Activated CD8-positive, alpha-beta memory T cell treated with anti-CD3 and anti-CD28 coated beads for 1 hour (primary cell): ENCODE results near the gene NFYC.

Source experiments
- DNase-seq, 2 donors: peaks; one replicate each; pipeline ENCODE4 v3.0.0-alpha.2; 2020; ENCODE audit warnings: low read depth in 1 of 2; ENCODE audit errors: extremely low read depth in 1 of 2

Gene NFYC

DNA sequence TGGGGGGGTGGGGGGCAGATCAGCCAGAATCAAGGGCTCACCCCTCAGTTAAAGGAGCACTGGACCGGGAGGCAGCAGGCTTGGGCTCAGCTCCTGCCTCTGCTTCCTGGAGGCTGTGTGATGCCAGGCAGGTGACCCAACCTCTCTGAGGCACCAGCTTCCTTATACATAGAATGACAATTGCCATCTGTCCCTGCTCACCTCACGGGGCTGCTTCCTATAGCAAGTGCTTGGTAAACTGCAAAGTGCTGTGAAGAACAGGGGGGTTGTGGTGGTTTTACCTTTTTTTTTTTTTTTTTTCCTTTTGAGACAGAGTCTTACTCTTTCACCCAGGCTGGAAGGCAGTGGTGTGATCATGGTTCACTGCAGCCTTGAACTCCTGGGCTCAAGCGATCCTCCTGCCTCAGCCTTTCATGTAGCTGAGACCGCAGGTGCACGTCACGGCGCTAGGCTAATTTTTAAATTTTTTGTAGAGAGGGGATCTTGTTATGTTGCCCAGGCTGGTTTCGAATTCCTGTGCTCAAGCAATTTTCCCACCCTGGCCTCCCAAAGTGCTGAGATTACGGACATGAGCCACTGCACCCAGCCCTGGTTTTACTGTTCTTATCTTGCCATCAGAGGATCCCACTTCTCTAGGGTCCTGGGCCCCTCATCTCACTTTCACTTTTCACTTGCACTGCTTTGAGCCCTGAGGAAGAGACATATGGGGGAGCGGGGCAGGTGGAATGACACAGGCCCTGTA lies 103.6 kb downstream of the NFYC start:
- DNase-seq = no peak

DNA sequence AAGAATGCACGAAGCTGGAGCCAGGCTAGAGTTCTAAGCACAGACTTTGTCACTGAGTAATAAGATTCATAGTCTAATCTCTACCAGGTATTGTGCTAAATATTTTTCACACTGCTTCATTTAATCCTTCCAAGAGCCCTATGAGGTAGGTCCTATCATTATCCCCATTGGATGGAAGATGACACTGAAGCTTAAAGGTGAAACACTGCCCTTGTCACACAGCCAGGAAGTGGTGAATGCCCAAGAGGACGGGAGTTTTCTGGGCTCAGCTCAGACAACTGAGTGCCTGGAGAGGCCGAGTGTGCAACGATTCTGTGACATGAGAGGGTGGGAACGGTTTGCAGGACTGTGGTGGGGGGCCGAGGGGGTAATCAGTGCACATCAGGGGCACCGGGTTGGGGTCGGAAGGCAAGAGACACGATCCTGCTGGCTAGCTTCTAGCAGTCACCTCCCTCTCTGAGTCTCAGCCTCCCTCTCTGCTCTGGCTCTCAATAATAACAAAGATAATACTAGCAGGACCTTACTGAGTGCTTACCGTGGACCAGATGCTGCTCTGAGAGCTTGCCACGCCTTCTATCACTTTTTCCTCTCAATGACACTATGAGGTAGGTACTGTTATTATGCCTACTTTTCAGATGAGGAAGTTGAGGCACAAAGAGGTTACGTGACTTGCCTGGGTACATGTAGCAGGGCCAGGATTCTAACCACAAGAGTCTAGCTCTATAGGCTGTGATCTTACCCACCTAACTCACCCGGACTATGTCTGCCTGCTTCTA lies 104.5 kb downstream of the NFYC start:
- no peak for DNase-seq

DNA sequence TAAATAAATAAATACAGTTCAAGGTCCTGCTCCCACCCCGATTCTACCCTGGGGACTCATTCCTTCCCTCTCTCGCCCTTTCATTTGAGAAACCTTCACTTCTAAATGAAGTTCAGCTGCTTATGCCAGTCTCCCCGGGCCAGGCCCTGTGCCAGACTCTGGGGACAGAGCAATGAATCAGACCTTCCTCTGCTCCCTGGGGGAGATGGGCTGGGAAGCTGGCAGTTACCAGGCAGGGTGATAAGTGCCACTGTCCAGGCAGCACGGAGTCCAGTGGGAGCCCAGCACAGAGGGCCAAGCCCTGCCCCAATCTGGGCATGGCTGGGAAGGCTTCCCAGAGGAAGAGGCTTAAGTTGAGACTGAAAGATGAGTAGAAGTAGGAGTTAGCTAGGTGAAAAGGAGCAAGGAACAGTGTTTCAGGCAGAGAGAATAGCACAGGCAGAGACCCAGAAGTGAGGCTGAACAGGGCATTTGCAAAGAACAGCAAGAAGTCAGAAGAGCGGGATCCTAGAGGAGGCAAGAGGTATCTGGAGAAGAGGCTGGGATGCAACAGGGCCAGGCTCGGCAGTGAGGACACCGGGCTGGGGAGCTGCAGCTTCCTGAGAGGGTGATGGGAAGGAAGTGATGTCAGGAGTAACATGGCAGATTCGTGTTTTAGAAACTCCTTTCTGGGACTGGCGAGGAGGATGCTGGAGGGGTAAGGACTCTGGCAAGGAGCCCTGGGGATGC lies 105.6 kb downstream of the NFYC start:
- no peak for DNase-seq

DNA sequence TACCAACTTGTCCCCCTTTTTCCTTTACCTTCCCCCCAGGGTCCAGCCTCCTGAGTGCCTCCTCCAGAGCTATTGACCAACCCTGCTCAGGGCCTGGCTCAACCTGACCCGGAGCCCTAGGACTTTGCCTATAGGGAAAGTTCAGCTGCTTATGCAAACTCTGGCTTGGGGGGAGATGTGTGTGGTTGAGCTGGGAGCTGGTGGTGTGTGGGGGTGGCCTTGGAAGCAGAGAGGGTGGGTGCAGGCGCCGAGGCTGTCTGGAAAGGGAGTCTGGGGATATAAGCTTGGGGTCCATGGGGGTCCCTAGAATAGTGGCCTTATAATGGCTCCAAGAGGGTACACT lies 106.1 kb downstream of the NFYC start:
- no peak for DNase-seq

DNA sequence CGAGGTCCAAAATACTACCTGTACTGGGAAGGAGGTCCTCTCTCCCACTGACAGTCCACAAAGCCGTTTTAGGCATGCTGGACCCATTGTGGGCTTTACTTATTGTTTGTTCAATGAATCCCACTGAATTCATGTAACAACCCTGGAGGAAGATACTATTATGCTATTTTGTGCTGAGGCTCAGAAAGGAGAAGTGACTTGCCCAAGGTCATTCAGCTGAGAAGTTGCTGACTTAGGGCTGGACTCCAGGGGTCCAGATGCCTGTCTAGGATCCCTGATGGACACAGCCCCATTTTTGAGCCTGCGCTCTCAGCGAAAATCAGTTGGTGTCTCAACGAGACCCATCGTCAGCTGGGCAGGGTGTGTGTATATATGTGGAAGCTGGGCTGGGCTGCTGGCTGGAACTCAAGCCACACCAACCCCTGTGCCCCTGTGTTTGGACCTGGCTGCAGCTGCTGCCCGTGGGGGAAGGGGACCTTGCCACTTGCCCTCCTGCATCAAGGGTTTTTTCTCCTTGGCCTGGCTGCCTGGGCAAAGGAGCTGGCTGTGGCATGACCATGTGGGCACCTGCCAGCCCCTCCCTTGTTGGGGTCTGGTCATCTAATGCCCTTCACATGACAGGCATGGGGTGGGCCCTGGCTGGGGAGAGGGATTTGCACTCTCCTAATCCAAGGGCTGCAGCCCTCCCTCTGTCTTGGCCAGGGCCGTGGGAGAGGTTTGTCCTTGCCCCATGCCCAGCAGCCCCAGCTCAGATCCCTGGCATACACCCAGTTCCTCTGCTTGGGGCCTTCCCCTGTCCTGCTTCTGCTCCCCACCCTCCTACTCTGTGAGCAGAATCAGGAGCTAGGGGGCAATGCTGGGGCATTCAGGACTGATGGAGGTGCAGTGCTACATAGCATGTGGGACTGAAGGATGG lies 107.1 kb downstream of the NFYC start:
- no peak for DNase-seq

DNA sequence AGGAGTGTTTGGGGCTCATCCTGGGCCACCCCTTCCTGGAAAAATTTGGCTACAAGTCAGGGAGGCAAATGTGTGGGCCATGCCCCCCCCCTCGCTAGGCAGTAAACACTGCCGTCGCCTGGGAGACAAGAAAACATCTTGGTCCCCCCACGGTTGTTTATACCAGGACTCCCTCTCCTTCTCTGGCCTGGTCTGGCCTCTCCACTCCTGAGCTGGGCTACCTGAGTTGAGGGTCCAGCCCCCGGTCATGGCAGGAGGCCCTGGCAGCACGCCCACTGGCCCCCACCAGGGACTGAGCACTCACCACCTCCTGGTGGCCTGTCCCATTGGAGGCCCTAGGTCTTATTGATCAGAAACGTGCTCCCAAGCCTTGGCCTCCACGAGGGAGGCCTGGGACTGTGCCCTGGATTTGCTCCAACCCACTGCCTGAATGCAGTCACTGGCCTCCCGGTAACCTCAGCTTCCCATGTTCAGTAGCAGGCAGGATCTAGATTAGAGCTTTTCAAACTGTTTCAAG lies 107.9 kb downstream of the NFYC start:
- DNase-seq = no peak

DNA sequence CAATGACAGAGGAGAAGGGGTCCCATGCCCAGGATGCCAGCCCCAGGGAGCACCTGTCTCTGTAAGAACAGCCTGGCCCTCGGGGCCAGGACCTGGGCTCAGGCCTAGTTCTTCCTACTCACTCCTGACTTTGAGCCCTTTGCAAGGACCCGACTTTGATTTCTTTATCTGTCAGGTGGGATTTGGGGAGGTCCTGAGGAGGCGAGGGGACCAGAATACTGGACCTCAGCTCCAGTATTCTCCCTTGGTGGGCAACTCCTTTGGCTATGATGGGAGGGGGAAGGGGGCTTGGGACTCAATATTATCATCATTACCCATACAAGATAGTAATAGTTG lies 110.2 kb downstream of the NFYC start:
- DNase-seq = no peak

DNA sequence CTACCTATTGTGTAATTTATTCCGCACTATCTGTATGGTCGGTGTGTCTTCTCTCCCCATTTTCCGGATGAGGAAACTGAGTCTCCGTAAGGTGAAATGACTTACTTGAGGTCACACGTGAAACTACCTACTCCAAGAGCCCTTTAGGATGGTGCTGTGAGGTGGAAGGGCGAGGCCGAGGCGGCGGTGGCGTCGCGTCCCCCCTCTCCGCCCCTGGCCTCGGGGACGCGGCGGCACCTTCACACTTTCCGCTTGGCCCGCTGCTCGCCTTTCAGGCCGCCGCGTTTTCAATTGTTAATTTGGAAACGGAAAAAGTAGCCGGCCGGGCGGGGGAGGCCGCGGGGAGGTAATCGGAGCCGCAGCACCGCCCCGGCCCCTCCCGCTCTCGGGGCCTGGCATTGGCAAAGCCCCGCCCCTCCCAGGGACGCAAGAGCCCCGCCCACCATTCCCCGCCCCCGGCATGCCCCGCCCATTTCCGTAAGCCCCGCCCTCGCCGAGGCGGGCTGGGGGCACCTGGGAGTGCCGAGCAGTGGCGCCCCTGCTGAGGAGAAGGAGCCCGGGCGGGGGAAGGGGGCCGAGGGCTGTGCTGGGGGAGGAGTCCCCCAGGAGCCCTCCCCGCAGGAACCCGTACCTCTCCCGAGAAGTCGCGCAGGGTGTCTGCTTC lies 110.7 kb downstream of the NFYC start:
- peak; percentile 59 to 82 for DNase-seq

DNA sequence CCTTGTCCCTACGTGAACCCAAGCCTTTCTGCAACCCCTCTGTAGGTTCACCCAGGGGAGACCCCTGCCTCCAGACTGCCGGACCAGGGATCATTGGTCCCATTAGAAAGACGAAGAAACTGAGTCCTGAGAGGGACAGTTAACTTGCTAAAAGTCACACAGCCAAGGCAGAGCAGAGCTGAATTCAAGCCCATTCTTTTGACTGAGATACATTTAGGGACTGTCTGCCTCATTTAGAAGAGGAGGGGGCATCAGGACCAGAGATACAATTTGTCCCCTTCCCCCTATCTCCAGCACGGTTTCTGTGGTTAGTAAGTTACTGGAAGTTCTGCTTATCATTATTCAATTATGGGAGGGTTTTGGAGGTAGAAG lies 111.2 kb downstream of the NFYC start:
- DNase-seq = no peak

DNA sequence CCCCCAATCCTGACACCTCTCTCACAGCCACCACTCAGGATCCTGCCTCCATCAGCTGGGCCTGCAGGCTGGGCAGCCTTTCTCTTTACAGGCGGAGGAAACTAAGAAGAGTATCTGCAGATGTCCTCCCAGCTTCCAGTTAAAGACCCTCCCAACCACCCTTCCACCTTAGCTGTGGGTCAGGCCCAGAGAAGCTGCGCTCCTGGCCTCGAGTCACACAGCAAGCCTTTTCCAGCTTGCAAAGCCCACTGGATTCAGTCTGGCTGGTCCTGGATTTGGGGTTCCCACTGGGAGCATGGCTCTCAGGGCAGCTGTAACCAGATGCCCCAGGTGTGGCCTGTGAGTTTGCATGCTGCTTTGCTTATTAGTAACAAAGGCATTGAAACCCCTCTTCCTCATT lies 111.9 kb downstream of the NFYC start:
- DNase-seq = no peak

DNA sequence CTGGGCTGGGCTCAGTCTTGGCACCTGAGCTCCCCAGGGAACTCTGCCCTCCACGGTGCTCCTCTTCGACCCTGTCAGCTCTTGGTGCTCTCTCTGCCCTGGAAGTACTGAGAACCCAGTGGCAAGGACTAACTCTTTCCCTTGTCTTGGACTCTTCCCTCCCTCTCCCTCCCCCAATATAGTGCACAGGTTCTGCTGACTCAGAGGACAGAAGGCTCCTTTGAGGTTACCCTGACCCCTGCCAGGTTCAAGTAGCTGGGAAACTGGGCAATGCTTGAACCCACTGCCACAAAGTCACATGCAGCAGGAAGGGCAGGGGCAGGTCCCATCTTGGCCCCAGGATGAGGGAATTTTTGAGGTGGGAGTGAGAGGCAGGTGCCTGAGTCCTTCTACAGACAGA lies 112.4 kb downstream of the NFYC start:
- no peak for DNase-seq

DNA sequence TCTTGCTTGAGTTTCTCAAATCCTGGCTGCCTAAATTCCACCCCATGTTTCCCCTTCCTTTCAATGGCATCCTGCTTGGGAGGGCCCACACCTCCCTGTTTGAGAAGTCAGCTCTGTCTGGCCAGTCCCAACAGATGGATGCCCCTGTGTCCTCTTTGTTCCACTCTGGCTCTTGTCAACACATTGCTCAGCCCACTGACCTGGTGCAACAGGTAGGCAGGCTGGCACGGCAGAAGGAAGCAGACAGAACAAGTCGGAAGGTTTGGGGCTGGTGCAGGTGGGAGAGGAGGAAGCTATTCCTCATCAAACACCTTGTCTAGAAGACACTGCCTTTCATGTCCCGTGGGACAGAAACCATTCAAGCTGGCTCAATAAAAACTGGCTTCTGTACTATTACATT lies 114.7 kb downstream of the NFYC start:
- DNase-seq = no peak

DNA sequence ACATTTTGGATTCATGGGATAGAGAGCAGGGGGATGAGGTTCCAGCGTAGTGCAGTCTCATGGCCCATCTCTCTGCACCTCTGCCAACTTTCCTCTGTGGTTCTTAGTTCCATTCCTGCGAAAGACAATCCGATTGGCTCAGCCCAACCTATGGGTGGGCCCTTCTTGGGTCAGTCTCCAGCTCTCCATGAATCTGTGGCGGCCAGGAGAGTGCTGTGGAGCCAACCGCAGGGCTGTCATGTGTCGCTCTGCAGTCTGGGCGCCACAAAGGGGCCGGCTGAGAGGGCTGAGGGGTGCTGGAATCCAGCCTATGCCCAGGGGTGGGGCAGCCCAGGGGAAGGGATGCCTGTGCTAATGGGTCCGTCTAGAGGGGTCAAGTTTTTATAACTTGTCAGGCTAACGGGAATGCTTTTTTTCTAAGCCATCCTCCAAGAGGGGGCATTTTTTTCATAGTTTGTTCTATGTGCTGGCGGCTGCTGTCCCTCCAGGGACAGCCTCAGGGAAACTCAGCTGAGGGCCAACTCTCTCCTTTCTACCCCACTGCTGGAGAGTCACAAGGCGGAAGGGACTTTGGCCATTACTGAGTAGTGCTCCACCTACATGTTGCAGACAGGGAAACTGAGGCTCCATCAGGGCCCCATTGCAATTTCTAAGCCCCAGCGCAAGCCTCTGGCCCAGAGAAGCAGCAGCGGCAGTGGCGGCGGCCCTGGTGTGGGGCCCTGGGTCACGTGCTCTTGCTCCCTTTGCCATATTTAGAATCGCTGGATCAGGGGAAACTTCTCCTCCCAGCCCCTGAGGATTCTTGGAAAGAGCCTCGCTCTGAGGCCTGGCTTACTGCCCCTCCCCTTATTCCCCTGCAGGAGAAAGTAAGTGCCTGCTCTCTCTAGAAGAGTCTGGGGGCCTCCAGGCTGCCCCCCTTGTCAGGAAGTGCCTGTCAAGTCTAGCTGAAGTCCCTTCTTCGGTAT lies 115.5 kb downstream of the NFYC start:
- DNase-seq = no peak

DNA sequence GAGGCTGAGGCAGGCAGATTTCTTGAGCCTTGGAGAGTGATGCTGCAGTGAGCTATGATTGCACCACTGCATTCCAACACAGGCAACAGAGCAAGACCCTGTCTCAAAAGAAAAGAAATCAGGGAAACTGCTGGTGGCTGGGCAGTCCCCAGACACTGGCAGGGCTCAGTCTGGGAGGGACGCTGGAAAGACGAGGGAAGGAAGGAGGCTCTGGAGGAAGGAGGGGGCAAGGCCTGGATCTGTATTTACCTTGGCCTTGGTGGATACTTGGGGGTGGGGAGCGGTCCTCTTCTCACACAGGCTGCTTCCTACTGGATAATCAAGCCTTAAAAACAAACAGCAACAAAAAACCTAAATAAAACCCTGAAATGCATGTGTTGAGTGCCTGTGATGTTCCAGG lies 116.5 kb downstream of the NFYC start:
- DNase-seq = no peak

DNA sequence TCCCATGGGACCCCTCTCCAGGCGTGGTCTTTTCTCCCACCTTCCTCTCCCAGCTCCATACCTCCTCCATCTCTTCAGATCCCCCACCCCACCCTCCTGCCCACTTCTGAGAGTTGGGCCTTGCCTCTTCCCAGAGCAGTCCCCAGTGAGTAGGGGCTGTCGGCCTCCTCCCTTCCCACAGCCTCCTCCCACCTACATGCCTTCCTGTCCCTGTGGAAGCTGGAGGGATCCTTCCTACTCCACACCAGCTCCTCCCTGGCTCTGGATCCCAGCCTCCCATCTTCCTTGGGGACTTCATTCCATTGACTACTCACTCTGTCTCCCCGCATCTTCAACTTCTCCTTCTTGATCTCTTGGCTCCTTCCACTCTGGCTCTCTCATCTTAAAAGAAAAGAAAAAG lies 116.9 kb downstream of the NFYC start:
- DNase-seq = no peak

DNA sequence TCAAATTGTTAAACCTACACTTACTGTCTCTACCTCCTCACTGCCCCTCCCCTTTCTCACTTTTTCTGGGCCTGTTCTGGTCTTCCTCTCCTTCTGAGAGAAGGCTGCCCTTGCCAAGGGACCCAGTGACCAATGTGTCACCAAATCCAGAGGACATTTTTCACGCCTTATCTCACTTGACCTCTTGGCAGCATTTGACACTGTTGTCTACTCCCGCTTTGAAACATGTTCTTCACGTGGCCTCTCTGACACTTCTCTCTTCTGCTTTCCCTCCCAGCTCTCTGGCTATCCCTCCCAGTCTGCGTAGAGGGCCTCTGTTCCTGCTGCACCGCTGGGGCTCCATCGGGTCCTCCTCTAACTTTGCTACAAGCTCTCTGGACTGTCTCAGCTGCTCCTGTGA lies 117.4 kb downstream of the NFYC start:
- no peak for DNase-seq

DNA sequence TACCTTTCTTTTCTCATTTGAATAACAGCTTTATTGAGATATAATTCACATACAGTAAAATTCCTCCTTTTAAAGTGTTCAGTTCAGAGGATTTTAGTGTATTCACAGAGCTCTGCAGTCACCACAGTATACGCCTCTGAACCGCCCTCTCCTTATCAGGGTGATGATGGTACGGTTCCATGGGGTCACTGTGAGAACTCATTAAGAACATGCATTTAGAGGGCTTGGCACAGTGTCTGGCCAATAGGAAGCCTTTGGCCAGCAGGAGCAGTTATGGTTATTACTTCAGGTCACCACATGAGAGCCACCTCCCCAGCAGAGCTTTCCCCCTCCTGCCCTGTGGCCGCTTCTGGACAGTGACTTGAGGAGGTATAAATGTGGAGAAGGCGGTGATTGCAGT lies 119.4 kb downstream of the NFYC start:
- DNase-seq = no peak

DNA sequence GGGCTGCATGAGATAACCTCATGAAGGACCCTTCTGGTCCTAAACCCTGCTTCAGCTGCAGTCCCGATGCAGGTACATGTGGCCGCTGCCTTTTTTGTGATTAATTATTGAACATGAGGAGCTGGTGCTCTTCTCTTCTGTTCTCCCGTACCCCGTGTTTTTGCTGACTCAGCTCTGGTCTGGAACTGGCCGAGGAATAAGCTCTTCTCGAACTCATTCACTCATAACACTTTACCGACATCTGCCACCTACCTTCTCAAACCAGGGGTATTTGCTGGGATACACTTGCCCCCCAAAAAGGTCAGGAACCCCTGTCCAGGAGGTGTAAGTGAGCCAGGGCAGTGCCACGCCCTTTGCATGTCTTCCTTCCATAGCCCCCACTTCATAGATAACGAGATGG lies 123.9 kb downstream of the NFYC start:
- no peak for DNase-seq

DNA sequence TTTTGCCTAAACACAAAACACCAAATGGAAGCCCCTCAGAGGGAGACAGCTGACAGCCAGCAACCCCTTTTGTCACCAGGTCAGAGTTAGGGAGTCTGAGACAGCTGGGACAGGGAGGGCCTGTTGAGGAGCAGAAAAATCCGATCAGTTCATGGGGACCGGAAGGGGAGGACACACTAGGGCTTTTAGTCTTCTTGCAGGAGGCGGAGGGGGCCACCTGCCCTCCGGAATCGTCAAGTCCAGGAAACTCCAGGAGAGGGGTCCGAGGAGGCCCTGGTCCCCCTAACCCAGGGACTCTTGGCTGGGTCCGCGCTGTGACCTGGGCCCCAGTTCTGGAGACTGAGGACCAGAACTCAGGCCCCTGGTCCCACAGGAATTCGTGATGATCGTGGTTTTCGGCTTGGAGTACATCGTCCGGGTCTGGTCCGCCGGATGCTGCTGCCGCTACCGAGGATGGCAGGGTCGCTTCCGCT lies 126.3 kb downstream of the NFYC start:
- no peak for DNase-seq
